Muscle of arm (tissue), 12 donors: Measurements from ENCODE around the gene COL27A1. TPM values are rescaled to one million over a fixed set of nuclear protein-coding genes. Genes with fewer than 3 reads are reported as not detected.

Experiments used
- DNase-seq: peaks from one replicate; pipeline ENCODE4 v3.0.0-alpha.2; 2013
- polyA plus RNA-seq, 12 donors: library from polyadenylated mRNA; unstranded; fragments of 120-200 nt; gene quantifications; one replicate each; pipeline ENCODE4 v1.2.1, GENCODE V29; 2013; ENCODE audit not compliant: insufficient read length in 12 of 12

Gene COL27A1
- polyA plus RNA-seq, 12 donors, result 26.0 to 124 (median 34.1) TPM

DNA sequence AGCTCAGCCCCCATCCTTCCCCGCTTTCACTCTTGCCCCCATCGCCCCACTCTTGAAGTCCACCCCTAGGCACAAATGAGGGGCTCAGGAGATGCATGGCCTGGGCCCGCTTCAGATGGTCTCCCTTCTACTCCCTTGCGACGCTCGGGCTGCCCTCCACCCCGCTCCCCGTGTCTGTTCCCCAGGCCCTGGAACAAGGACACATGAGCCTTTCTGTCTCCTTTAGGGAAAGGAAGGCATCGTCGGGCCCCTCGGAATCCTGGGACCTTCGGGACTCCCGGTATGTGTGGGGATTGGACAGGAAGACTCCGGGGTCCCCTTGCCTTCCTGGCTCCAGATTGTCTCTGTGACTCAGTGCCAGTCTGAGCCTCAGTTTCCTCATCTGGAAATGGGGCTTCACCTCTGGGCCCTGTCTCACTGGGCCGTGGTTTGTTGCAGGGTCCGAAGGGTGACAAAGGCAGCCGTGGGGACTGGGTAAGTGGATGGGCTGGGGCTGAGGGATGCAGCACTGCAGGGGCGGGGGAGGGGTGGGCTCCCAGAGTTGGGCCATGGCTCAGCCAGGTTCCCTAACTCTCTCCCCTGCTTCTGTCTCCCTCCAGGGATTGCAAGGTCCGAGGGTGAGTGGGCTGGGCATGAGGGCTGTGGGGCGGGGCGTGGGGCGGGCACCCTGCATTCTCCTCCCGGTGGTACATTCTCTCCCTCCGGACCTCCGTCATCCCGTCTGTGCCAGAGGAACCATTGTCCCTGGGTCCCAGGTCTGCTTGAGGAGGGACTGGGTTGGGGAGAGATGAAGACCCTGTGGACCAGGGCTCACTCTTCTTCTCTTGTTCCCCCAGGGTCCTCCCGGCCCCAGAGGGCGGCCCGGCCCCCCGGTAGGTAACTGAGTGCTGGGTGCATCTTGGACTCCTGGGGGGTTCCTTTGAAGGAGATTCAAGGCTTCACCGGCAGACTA is 145.8 kb downstream of the COL27A1 start:
- DNase-seq, result no peak

DNA sequence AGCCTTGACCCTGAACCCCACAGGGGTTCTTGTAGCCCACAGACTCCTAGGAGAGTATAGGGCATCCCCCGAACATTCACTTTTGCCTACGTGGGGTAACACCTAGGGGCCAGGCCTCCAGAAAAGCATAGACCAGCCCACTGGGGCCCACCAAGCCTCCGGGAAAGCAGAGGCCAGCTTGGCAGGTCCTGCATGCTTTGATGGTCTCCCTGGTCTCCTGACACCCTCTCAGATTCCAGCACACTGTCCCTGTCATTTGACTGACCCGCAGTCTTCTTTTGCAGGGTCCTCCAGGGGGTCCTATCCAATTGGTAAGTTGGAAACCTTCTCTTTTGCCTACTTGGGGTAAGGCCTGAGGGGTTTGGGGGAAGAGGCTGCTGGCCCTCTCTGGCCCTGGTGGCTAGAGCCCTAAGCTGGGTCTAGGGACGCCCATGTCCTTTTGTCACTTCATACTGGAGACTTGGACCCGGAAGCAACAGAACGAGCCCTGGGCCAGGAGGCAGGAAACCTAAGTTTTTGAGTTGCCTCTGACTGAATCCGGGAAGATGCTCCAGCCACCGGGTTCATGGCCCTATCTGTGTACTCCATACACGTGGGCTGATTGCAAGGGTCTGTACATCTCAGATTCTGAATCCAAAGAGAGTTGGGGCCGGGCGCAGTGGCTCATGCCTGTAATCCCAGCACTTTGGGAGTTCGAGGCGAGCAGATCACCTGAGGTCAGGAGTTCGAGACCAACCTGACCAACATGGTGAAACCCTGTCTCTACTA is 146.6 kb downstream of the COL27A1 start:
- DNase-seq, result no peak

DNA sequence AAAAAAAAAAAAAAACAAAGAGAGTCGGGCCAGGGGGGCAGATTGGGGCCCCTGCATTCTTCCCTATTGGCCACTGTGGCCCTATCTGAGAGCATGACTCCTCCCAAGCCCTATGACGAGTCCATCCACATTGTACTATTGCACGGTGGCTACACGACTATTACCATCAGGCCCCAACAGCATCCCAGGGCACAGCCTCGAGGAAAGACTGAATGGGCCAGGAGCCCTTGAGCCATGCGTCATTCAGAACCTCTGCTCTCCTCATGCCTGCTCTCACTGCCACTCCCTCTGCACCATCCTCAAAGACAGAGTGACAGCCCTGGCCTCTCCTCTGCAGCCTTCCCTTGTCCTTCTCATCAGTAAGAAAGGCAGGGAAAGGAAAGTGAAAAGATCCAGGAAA is 147.4 kb downstream of the COL27A1 start:
- no peak for DNase-seq

DNA sequence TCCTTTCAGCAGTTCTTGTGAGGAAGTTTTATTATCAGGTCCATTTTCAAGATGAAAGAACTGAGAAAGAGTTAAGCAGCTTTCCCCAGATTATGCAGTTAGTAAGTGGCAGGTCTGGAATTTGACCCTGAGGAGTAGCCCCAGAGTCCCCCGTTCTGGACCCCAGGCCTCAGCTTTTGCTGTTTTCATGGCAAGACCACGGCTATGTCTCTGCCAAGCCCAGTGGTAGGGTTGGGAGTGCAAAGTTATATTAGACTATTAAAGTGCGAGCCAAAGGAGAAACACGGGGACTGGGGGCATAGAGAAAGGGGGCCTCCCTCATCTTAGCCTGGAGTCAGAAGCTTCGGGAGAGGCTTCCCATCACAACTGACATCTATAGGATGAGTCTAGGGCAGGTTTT is 148.2 kb downstream of the COL27A1 start:
- DNase-seq, result no peak

DNA sequence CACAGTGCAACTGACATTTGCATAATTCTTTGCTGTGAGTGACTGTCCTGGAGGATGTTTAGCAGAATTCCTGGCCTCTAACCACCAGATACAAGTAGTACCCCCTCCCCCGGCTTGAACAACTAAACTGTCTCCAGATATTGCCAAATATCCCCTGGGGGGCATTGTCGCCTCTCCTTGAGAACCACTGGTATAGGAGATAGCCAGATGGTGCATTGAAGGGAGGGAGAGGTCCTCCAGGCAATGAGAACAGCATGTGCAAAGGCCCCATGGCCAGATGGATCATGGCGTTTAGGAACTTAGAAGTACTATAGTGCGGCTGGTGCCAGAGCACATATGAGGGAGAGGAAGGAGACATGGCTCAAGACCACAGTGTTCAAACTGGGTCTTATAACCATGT is 148.6 kb downstream of the COL27A1 start:
- no peak for DNase-seq

DNA sequence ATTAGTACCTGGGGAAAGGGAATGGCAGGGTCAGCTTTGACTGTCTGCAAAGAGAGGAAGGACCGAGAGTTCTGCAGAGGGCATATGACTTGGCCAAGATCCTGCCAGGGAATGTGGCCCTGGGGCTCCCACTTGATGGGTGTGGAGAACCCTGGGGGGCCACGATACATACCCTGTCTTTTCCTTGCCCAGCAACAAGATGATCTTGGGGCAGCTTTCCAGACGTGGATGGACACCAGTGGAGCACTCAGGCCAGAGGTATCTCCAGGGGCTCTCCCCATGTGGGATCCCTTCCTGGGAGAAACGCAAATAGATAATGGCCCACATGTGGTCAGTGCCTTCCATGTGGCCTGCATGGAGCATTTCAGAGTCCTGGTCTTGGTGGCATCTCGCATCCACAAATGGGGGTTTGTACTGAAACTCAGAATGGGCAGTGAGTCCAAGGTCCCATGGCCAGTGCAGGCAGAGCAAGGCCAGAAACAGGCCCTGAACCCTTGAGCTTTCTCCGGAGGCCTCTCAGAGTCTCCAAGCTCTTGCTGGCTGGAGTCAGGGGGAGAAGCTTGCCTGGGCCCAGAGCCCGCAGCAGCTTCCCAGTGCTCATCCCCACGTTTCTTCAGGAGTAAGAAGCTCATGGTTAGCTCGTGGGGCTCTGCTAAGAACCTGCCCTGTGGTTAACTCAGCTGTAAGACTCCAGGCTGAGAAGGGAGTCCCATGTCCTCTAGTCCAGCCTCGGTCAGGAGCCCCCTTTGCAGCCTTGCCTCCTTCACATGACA is 149.3 kb downstream of the COL27A1 start:
- no peak for DNase-seq

DNA sequence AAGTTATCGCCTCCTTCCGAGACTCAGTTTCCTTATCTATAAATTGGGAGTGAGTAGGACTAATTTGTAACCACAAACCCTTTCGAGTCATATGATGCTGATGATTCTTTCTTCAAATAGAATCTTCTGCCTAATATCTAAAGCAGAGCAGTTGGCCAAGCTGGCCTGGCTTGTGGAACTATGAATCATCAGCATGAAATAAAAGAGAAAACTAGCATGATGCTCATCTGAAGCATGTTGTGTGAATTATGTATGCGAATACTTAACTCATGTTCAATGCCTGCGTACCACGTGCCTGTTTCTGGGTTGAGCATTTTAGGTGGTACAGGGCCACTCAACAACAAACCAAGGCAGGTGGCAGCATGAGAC is 152.5 kb downstream of the COL27A1 start:
- no peak for DNase-seq

DNA sequence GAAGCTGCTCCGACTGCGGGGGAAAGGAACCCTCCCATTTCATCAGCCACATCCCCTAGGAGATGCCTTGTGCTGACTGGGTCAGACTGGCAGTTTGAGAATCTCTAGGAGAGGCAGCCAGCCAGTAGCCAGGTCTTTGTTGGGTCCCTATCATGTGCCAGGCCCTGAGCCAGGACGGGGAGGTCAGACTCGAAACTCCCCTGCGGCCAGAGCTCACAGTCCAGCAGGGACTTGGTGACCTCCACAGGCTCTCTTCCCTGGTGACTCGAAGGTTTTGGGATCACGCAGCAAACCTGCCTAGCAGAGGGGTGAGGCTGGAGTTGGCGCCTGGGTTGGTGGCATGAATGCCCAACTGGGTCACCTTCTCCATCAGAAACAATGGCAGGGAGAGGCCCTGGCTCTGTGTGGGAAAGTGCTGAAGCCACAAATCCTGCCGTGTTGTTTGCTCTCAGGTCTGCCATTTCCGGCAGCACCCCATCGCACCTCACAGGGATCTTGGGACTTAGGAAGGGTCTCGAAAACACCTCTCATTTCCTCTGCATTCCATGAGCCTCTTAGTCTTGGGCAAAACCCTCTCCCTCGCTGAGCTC is 153.1 kb downstream of the COL27A1 start:
- DNase-seq, result no peak

DNA sequence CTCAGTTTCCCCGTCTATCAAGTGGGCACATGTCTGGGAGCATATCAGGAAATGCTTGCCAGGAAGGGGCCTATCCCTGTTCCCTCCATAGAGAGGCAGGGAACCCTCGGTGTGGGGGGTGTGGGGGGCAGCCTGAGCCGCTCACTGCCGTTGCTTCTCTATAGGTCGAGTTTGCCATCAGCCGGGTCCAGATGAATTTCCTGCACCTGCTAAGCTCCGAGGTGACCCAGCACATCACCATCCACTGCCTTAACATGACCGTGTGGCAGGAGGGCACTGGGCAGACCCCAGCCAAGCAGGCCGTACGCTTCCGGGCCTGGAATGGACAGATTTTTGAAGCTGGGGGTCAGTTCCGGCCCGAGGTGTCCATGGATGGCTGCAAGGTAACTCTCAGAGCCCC is 153.8 kb downstream of the COL27A1 start:
- no peak for DNase-seq

DNA sequence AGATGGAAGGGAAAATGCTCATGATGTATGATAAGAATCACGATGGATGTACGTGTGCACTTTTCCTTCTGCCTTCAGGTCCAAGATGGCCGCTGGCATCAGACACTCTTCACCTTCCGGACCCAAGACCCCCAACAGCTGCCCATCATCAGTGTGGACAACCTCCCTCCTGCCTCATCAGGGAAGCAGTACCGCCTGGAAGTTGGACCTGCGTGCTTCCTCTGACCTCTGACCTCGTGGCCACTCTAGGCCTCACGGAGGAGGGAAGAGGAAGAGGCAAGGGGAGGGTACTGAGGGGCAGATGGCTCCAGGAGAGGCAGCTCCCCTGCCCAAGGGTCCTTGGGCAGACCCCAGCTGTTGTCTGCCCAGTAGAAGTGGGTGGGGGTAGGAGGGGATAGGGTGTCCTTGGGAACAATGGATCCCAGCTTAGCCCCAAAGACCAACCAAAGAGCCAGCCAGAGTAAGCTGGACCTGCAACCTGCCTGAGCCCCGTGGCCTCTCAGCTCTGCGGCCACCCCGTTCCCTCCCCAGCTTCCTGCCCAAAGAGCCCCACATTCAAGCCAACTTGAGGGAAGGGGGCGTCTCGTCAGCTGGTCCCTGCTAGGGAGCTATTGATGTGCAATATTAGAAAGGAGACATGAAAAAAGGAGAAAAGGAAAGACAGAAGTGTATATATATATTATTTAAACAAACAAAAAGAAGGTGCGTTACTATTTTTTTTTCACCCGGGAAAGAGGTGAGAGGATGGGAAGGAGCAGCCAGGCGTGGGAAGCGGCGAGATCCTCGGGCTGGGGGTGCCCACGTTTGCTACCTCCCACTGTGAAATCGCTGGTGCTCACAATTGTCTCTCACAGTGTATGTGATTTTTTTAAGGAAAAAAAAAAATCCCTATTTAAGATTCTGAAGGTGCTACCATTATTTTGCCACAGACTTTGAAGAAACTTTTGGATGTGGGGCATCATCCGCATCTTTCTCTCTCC is 155.4 kb downstream of the COL27A1 start:
- no peak for DNase-seq

DNA sequence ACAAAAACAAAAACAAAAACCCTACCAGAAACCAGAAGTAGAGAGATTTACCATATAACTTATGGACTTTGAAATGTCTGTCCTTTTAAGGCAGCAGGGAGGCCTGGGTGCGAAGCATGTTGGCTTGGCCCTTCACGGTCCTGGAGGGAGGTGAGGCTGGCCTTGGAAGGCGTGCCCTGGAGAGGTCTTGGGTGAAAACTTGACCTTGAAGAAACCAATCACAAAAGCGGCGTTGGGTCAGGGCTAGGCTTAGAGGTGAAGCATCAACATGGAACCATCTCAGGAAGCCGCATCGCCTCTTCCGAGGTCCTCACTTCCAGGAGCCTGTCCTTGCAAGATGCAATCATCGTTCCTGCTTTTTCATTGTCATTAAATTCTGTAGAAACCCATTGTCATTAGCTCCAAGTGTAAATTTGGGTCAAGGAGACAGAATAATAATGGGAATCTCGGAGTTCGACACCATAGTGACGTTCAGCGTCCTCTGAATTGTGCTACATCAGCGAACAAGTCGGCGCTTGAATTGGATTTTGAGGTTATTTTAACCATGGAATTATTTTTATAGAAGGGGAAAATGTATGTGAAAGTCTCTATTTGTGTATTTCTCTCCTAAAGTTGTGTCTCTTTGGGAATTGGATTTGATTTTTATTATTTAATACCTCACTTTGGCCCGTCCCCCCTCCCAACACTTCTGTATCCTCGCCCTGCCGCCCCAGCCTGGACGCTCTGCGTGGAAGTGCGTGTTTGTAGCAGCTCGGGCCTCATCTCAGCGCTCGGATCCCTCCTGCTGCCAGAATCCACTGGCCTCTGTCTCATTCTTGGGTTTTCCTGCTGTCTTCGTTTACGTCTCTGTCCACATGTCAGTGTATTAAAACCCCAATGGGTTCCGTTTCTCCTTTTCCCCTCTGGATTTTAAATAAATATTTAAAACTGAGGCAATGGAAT is 156.5 kb downstream of the COL27A1 start:
- no peak for DNase-seq

DNA sequence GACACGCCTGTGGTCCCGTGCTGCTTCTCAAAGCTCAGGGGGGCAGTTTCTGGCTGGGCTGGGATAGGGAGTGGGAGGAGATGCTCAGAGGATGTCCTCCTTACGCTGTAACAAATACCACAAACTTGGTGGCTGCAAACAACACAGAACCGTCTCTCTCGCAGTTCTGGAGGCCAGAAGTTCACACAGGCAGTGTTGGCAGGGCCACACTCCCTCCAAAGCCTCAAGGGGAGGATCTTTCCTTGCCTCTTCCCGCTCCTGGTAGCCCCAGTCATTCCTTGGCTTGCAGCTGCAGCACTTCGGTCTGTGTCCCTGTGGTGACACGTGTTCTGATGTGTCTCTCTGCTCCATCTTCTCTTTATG is 157.2 kb downstream of the COL27A1 start:
- DNase-seq, result no peak

DNA sequence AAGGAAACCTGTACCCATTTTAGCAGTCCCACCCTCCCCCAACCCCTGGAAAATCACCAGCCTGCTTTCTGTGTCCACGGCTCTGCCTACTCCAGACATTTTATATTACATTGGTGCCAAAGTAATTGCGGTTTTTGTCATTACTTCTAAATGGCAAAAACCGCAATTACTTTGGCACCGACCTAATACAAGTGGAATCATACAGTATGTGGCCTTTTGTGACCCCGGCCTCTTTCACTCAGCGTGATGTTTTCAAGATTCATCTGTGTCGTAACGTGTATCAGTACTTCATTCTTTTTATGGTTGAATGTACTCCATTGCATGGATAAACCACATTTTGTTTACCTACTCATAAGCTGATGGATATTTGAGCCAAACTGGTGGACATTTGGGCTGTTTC is 157.8 kb downstream of the COL27A1 start:
- DNase-seq, result no peak

DNA sequence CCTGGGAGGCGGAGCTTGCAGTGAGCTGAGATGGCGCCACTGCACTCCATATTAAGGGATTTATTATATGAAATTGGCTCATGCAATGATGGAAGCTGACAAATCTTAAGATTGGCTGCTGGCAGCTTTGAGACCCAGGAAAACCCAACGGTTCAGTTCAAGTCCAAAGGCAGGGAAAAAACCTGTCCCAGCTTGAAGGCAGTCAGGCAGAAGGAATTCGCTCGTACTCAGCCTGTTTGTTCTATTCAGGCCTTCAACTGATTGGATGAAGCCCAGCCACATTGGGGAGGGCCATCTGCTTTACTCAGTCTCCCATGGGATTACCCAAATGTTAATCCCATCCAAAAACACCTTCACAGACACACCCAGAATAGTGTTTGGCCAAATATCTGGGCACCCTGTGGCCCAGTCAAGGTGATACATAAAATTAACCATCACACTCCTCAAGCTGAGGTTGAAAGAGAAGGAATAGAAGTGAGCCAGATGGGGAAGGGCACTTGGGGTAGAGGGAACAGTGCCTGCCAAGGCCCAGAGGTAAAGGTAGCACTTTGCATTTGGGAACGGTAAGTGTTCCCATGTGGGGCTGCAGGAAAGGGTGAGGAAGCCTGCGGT is 159.0 kb downstream of the COL27A1 start:
- no peak for DNase-seq

DNA sequence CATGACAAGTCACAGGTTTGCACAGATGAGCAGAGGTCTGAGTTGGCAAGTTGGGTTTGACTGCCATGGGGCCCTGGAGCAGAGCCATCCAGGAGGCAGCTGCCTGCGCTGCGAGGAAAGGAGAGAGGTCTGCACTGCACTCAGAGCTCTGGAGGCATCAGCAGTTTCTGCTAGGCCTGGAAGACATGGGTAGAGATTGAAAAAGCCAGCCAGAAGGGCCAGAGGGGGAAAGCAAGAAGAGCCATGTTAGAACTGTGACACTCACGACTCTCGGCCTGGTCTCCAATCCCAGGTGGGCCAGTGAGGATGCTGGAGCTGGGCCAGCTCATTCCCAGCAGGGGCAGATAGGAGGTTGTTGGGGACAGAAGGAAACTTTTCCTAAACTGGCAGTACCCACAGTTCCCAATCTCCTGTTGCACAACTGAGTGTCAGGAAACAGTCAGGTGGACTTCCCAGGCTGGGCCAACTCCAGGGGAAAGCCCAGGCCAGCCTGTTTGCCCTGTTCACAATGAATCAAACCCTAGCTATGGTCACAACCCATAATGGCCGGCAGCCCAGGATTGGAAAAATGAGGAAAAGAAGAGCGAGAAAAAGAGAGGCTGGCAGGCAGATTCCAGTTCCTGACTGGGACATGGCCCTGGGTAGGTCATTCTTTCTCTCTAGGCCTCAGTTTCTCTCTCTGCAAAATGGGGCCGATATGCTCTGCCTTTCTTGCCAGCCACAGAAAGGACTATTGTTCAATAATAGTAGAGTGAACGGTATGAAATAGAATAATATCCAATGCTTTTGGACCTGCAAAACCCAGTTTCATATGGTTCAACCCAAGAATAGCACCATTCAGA is 159.8 kb downstream of the COL27A1 start:
- no peak for DNase-seq

DNA sequence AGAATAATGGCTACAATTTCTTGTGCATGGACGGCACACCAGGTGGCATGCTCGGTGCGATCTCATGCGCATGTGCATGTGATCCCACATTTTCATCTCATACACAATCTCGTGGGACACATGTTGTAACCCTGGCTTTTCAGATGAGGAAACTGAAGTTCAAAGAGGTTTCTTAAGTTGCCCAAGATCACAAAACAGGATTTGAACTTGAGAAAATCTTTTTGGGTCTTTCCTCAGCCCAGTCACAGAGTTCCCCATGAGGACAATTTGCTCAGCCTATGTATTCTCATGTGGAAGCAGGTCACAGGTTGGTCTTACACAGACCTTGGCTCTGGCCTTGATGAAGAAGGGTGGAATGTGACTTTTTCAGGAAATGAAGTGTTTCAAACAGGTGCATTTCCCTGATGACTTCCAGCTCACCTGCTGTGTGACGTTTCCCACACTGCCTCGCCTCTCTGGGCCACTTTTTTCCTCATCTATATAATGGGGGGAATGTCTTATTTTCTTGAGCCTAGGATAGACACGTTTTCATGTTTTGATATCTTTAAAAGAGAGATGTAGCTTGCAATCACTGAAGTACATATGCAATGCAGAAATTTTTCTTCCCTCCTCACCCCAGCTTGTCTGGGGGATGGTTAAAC is 160.5 kb downstream of the COL27A1 start:
- DNase-seq, result no peak

DNA sequence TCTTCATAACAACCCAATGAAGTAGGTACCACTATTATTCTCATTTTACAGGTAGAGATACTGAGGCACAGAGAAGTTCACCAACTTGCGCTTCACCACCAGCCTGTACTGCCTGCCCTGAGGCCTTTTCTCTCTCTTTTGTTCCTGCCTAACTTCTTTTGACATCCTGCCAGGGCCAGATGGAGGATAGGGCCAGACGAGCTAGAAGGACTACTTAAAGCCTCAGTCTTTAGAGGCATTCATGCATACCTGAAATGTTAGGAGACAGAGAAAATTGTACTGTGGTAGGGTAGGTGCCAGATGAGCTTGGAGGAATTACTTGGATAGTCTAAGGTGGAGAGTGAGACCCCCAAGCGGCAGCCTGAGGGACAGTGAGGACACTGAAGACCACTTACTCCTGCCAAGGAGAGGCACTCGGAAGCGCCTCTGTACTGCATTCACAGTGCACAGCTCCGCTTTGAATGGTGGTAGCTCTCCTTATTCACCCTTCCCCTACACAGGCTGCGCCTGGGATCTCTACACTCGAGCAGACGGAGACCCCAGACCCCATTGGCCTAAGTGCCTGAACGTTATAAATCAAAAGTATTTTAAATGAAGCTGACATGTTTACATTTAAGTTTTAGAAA is 161.4 kb downstream of the COL27A1 start:
- no peak for DNase-seq
